ENCODE data around the gene TLE6. TPM values are rescaled to one million over a fixed set of nuclear protein-coding genes. Genes with fewer than 3 reads are reported as not detected.

TLE6 gene
- total and polyA plus RNA-seq, 2 donors from 2014 or later = 3.7 to 5.2 TPM

DNA sequence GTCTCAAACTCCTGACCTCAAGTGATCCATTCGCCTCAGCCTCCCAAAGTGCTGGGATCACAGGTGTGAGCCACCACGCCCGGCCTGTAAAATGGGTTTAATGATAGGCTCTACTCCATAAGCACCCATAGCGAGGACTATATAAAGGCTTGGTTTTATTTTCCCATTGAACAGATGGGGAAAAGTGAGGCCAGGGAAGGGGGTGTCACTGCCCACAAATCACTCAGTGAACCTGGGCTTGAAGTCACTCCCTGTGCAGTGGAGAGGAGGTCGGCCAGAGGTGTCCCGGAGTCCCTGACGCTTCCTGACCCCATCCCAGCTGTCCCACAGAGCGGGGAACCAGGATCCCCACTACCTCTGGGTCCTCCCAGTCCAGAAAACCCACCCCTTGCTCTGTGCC lies 36.8 kb downstream of the TLE6 start:
- H3K9me3 ChIP-seq (ENCODE audit: control insufficient read depth in 2 of 3, insufficient read depth in 1 of 3, low read length in 3 of 3) = no peaks in the 10 kb centered on the region
- DNase-seq (no peak), FAIRE-seq (no peak)
- no peak overlapping the region for H3K27ac ChIP-seq (ENCODE audit: low read depth in 2 of 2, low read length in 2 of 2)
- intact Hi-C loops (cut with DNase I) = no loop called here
- H3K4me3 ChIP-seq (ENCODE audit: low read length in 3 of 3) = no peak overlapping the region
- H3K27me3 ChIP-seq (ENCODE audit: control insufficient read depth, insufficient read depth, low read length) = no peaks in the 10 kb centered on the region
- H3K9ac ChIP-seq (ENCODE audit: low read length in 3 of 3) = no peak overlapping the region
- TF ChIP-seq, protein P1, sequence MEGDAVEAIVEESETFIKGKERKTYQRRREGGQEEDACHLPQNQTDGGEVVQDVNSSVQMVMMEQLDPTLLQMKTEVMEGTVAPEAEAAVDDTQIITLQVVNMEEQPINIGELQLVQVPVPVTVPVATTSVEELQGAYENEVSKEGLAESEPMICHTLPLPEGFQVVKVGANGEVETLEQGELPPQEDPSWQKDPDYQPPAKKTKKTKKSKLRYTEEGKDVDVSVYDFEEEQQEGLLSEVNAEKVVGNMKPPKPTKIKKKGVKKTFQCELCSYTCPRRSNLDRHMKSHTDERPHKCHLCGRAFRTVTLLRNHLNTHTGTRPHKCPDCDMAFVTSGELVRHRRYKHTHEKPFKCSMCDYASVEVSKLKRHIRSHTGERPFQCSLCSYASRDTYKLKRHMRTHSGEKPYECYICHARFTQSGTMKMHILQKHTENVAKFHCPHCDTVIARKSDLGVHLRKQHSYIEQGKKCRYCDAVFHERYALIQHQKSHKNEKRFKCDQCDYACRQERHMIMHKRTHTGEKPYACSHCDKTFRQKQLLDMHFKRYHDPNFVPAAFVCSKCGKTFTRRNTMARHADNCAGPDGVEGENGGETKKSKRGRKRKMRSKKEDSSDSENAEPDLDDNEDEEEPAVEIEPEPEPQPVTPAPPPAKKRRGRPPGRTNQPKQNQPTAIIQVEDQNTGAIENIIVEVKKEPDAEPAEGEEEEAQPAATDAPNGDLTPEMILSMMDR (IDR thresholded peaks at IDR 0.05; ENCODE audit: borderline replicate concordance, extremely low read depth, insufficient read depth) = no peak
- H3K36me3 ChIP-seq (ENCODE audit: control insufficient read depth in 2 of 3, insufficient read depth in 3 of 3, low read length in 3 of 3) = peaks cover 0 to 14% (median 5%) of the 10 kb centered on the region in 3 donors
- H3K4me1 ChIP-seq (ENCODE audit: control insufficient read depth in 2 of 3, insufficient read depth in 2 of 3, low read depth in 1 of 3, low read length in 3 of 3) = no peaks in the 10 kb centered on the region

DNA sequence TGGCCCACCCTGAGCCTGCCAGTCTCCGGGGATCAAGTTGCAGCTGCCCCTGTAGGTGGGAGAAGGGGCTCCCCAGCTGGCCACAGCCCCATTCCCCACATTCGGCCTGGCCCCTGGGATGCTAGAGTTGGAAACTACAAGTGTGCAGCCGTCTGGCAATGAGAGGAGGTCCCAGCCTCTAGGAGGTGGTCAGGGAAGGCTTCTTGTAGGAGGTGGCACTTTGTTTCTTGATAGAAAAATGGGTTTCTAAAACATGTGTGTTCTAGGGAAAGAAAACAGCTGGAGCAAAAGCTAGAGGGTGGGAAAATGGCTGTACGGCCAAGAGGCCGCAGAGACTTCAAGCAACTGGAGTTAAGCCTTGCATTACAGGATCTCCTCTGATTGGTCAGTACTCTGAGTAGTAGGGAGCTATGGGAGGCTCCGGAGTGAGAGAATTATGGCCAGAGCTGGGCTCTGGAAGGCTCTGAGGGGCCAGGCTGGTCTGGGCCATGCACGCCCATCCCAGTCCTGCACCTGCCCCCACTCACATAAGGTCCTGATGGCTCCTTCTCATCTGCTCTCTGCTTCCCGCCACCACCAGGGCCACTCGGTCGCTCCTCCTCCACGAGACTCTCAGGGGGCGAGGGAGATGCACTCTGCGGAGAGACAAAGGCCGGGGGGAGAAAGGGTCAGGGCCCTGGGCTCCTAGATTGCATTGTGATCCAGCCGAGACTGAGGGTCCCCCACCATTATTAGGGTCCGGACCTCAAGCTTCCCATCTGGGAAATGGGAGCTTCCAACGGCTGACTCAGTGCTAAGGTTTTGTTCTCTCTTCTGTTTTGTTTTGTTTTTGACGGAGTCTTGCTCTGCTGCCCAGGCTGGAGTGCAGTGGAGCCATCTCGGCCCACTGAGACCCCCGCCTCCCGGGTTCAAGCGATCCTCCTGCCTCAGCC lies 38.0 kb downstream of the TLE6 start:
- no peaks in the 10 kb centered on the region for H3K4me1 ChIP-seq (ENCODE audit: control insufficient read depth in 2 of 3, insufficient read depth in 2 of 3, low read depth in 1 of 3, low read length in 3 of 3)
- H3K9ac ChIP-seq (ENCODE audit: low read length in 3 of 3) = no peak overlapping the region
- no peaks in the 10 kb centered on the region for H3K27me3 ChIP-seq (ENCODE audit: control insufficient read depth, insufficient read depth, low read length)
- TF ChIP-seq, protein P1 (IDR thresholded peaks at IDR 0.05; ENCODE audit: borderline replicate concordance, extremely low read depth, insufficient read depth) = no peak
- FAIRE-seq = no peak
- no peak for DNase-seq
- H3K36me3 ChIP-seq (ENCODE audit: control insufficient read depth in 2 of 3, insufficient read depth in 3 of 3, low read length in 3 of 3) = peaks cover 0 to 14% (median 4%) of the 10 kb centered on the region in 3 donors
- intact Hi-C loops (cut with DNase I) = no loop called here
- no peaks in the 10 kb centered on the region for H3K9me3 ChIP-seq (ENCODE audit: control insufficient read depth in 2 of 3, insufficient read depth in 1 of 3, low read length in 3 of 3)
- no peak overlapping the region for H3K4me3 ChIP-seq (ENCODE audit: low read length in 3 of 3)
- H3K27ac ChIP-seq (ENCODE audit: low read depth in 2 of 2, low read length in 2 of 2) = no peak overlapping the region

DNA sequence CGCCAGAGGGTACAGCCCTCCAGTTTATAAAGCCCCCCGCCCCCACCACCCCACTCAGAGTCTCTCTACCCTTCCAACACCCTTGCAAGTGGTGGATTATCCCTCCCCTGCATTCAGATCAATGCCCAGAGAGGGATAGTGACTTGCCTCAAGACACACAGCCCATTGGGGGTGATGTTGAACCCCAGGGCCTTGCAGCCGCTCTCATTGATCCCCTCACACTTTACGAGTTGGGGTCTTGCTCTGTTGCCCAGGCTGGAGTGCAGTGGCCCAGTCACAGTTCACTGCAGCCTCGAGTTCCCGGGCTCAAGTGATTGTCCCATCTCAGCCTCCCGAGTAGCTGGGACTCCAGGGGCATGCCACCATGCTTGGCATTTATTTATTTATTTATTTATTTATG lies 40.6 kb downstream of the TLE6 start:
- no peak for DNase-seq
- Histone ChIP-seq H3K9ac (ENCODE audit: low read length in 3 of 3) (no peak overlapping the region), H3K4me1 (ENCODE audit: control insufficient read depth in 2 of 3, insufficient read depth in 2 of 3, low read depth in 1 of 3, low read length in 3 of 3) (no peaks in the 10 kb centered on the region), H3K36me3 (ENCODE audit: control insufficient read depth in 2 of 3, insufficient read depth in 3 of 3, low read length in 3 of 3) (peaks cover 0 to 14% (median 0%) of the 10 kb centered on the region in 3 donors), H3K27me3 (ENCODE audit: control insufficient read depth, insufficient read depth, low read length) (no peaks in the 10 kb centered on the region), H3K9me3 (ENCODE audit: control insufficient read depth in 2 of 3, insufficient read depth in 1 of 3, low read length in 3 of 3) (no peaks in the 10 kb centered on the region), H3K27ac (ENCODE audit: low read depth in 2 of 2, low read length in 2 of 2) (no peak overlapping the region), H3K4me3 (ENCODE audit: low read length in 3 of 3) (no peak overlapping the region)
- TF ChIP-seq, protein P1 (IDR thresholded peaks at IDR 0.05; ENCODE audit: borderline replicate concordance, extremely low read depth, insufficient read depth) = no peak
- FAIRE-seq = no peak
- intact Hi-C loops (cut with DNase I) = no loop called here
